CD4-positive, alpha-beta T cell treated with Interleukin-6 at 100 ng/mL for 8 hours (primary cell): Measurements from ENCODE around the gene CFAP251.
"Not testable (repeated sequence)": the region's sequence is repeated elsewhere in the genome, so short reads cannot be mapped to it uniquely, and the experiment has no call there.

Experiments used
- DNase-seq: peaks from one replicate; pipeline ENCODE4 v3.0.0-alpha.2; 2020; ENCODE audit warnings: mixed read lengths, low spot score

CFAP251 gene

DNA sequence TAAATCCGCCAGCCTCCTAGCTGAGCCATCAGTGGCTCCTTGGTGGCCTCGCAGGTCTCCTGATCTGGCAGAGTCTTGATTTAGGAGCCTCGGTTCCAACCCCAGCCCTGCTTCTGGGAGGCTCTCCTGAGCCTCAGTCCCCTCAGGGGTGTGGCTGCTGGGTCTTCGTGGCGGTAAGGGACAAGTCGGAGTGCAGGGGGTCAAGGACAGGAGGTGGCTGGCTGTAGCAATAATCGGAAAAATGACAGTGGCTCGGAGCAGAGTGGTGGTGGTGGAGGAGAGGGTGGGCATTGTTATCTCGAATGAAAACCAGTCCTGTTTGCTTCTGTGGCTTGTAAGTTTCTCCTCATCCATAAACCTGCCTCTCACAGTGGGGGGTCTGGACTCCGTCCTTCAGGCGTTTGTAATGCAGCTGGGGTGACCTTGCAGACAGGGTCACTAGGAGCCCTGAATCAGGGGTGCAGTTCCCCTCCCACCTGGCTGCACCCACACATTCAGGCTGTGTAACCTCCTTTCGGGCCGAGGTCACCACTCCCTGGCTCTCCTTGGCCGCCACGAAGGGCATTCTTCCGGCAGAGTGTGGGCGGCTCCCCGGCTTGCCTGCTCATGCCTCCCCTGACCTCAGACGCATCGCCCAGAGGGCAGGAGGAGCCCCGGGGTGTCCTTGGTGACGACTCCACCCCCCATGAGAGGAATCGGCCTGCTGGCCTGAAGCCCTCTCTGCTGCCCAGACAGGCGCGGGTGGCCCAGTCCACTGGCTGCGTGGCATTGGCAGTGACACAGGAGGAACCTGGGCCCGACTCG lies 111.4 kb downstream of the CFAP251 start:
- no peak for DNase-seq

GRCh38 chr12:122030424-122031035 lies 112.1 kb downstream of the CFAP251 start:
- DNase-seq, result no peak

- DNase-seq, result peak; percentile 17
Measured at GRCh38 chr12:122031342-122032216, 113.2 kb downstream of the CFAP251 start.

DNA sequence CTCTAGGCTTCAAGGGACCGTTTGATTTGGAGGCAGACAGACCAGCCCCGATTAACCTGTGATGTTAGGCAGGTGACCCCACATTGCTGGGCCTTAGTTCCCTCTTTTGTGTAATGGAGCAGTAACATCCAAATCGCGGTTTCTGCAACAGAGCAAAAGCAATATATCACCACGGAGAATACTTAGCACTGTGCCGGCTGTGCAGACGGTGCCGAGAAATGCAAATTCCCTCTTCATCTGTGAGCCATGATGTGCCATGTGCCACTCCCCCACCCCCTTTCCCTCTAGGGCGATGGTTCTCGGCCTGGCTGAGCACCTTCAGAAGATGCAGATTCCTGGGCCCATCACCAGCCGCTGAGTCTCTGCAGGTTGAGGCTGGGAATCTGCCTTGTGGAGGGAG lies 114.2 kb downstream of the CFAP251 start:
- no peak for DNase-seq

DNA sequence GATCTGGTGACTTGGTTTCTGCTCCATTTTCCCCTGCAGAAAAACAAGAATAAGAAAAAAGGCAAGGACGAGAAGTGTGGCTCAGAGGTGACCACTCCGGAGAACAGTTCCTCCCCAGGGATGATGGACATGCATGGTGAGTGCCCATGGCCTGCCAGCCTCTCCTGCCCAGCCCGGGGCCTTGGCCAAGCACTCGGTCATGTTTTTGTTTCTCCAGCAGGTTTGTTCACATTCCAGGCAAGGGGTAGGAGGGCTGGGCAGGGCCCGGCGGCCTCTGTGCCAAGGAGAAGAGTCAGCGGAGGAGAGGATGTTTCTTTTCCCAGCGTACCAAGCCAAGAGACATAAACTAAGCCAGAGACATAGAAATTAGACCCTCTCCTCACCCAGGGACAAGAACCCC lies 116.9 kb downstream of the CFAP251 start:
- DNase-seq, result no peak

DNA sequence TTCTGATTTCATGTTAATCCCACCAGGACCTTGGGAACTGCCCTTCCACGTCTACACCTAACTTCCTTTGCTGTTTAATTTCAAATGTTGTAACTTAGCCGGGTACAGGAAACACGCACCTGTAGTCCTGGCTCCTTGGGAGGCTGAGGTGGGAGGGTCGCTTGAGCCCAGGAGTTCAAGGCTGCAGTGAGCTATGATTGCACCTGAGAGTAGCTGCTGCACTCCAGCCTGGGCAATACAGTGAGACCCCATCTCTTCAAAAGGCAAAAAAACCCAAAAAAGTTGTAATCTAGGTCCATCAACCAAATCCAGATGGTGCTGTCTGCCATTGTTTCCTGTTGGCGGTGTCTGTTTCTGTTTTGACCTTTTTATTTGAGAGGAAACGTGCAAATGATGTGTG lies 117.8 kb downstream of the CFAP251 start:
- no peak for DNase-seq

DNA sequence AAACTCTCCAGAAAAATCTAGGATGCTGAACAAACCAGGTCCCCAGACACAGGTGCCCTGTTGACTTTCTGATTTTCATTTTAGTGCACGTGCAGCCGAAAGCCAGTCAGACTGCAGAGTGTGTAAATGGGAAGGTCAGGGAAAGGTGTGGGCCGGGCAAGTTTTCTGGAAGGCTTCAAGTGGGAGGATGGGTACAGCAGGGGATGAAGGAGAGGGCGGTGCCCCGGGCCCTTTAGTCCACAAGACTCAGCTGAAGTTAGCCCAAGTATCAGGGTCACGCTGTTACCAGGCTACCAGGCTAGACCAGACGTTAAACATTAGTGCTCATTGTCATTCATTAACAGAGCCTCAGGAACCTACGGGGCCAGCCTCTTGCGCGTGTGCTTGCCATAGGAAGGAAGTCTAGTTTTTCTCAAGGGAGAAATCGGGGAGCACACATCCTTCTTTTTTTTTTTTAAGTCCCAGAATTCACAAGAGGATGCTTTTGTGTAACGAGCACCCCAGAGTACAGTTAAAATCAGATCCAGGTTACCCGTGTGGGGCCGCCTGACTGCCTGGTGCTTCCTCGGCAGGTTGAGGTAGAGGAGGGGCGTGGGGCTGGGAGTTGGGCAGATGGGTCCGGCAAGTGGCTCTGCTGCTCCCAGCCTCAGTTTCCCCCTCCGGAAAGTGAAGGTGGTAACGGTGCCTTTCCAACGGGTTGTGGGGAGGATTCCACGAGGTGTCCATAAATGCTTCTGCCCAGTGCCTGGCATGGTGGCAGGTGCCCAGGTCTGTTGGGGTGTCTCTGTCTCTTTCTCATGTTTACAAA lies 122.4 kb downstream of the CFAP251 start:
- DNase-seq, result no peak

DNA sequence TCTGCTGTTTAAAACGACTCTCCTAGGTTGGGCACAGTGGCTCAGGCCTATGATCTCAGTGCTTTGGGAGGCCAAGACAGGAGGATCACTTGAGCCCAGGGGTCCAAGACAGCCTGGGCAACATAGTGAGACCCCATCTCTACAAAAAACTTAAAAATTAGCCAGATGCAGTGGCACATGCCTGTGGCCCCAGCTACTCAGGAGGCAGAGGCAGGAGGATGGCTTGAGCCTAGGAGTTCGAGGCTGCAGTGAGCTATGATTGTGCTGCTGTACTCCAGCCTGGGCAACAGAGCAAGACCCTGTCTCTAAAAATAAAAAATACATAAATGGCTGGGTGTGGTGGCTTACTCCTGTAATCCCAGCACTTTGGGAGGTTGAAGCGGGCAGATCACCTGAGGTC lies 123.1 kb downstream of the CFAP251 start:
- DNase-seq, result not testable (repeated sequence)

DNA sequence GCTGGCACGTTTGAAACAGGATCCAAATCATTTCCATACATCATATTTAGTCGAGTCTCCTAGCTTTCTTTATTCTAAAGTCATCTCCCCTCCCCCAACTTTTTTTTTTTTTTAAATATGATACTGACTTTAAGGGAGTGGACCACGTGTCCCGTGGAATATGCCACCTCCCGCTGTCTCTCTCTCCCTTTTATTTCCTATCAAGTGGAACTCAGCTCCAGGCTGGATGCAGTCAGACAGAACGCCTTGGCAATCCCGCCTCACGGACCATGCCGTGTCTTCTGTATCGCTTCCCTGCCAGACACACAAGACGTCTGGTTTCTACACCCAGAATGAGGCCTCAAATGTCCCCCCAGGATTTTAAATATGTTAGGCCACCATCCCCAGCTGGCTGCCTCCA lies 124.5 kb downstream of the CFAP251 start:
- no peak for DNase-seq

GRCh38 chr12:122043476-122043875 lies 125.1 kb downstream of the CFAP251 start:
- no peak for DNase-seq

GRCh38 chr12:122045262-122045661 lies 126.9 kb downstream of the CFAP251 start:
- DNase-seq, result no peak

GRCh38 chr12:122046145-122046544 lies 127.8 kb downstream of the CFAP251 start:
- no peak for DNase-seq

DNA sequence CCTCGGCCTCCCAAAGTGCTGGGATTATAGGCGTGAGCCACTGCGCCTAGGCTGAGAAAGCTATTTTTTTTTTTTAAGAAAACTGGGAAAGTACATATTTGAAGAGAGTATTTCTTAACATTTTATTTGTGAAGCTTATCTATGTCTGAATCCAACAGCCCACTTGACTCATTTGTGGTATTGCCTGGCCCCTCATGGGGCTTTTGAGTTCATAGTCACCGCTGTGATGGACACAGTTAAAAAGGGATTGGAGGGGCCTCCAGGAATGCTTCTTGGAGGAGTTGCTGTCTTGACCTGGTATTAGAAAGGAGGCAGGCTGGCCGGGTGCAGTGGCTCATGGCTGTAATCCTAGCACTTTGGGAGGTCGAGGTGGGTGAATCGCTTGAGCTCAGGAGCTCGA lies 129.8 kb downstream of the CFAP251 start:
- no peak for DNase-seq

- DNase-seq, result no peak
Measured at GRCh38 chr12:122049827-122050226, 131.4 kb downstream of the CFAP251 start.

- no peak for DNase-seq
Measured at GRCh38 chr12:122050706-122051105, 132.3 kb downstream of the CFAP251 start.

- no peak for DNase-seq
Measured at GRCh38 chr12:122051231-122051876, 133.0 kb downstream of the CFAP251 start.

GRCh38 chr12:122052285-122052684 lies 133.9 kb downstream of the CFAP251 start:
- DNase-seq, result no peak
